Suppressor macrophage treated with lipopolysaccharide for 1 hour (primary cell): Measurements from ENCODE around the gene INPP5D.
A peak's percentile ranks its signal among the peaks of the same experiment; 100 is the strongest.
"Not testable (repeated sequence)": the region's sequence is repeated elsewhere in the genome, so short reads cannot be mapped to it uniquely, and the experiment has no call there.

Experiments
- DNase-seq, 3 donors: peaks; one replicate each; pipeline ENCODE4 v3.0.0-alpha.2; 2020 to 2022

Gene INPP5D

GRCh38 chr2:233059797-233060500, at the start of gene INPP5D:
Gene INPP5D (plus strand): TSS chr2:233060342. CDS start chr2:233060479, 137 bp downstream.
- DNase-seq, result peak; percentile 87 to 92 (median 90)

- DNase-seq, result no peak
Observed at GRCh38 chr2:233010569-233011267, 49.4 kb upstream of the INPP5D start.

GRCh38 chr2:233011268-233011650, 48.9 kb upstream of the INPP5D start:
- no peak for DNase-seq

GRCh38 chr2:233011702-233012131, 48.4 kb upstream of the INPP5D start:
- DNase-seq, result peak; percentile 28 to 61 (median 44)

- peak; percentile 40 to 61 (median 44) for DNase-seq
Observed at GRCh38 chr2:233012301-233012971, 47.7 kb upstream of the INPP5D start.

GRCh38 chr2:233013027-233013461, 47.1 kb upstream of the INPP5D start, which contains the start of gene NGEF:
Gene NGEF (minus strand): TSS chr2:233013256. CDS start chr2:232974890, 38,366 bp downstream.
- DNase-seq, result no peak

- no peak for DNase-seq
Observed at GRCh38 chr2:233013650-233014049, 46.5 kb upstream of the INPP5D start.

GRCh38 chr2:233015019-233015645, 45.0 kb upstream of the INPP5D start:
- DNase-seq, result no peak

- DNase-seq, result no peak
Observed at GRCh38 chr2:233017947-233018346, 42.2 kb upstream of the INPP5D start.

- DNase-seq, result not testable (repeated sequence)
Observed at GRCh38 chr2:233019610-233020009, 40.5 kb upstream of the INPP5D start.

- DNase-seq, result no peak
Observed at GRCh38 chr2:233020454-233020853, 39.7 kb upstream of the INPP5D start.

GRCh38 chr2:233021771-233022170, 38.4 kb upstream of the INPP5D start:
- DNase-seq, result no peak

GRCh38 chr2:233022561-233022960, 37.6 kb upstream of the INPP5D start:
- DNase-seq, result no peak

GRCh38 chr2:233023007-233023760, 37.0 kb upstream of the INPP5D start:
- DNase-seq, result no peak

- DNase-seq, result no peak
Observed at GRCh38 chr2:233023761-233024410, 36.3 kb upstream of the INPP5D start.

GRCh38 chr2:233025706-233026105, 34.4 kb upstream of the INPP5D start:
- DNase-seq, result no peak

GRCh38 chr2:233026198-233026813, 33.8 kb upstream of the INPP5D start:
- no peak for DNase-seq

- no peak for DNase-seq
Observed at GRCh38 chr2:233029321-233029720, 30.8 kb upstream of the INPP5D start.

- no peak for DNase-seq
Observed at GRCh38 chr2:233031556-233032500, 28.3 kb upstream of the INPP5D start.
